NCI-H128 (cell line): ENCODE data around the gene ETV5.
"Not testable (repeated sequence)": the region's sequence is repeated elsewhere in the genome, so short reads cannot be mapped to it uniquely, and the experiment has no call there.

Source experiments
- DNase-seq: peaks from one replicate; lab custom pipeline; 2025; ENCODE audit not compliant: unreplicated experiment; lab: John Stamatoyannopoulos, UW

ETV5 gene

DNA sequence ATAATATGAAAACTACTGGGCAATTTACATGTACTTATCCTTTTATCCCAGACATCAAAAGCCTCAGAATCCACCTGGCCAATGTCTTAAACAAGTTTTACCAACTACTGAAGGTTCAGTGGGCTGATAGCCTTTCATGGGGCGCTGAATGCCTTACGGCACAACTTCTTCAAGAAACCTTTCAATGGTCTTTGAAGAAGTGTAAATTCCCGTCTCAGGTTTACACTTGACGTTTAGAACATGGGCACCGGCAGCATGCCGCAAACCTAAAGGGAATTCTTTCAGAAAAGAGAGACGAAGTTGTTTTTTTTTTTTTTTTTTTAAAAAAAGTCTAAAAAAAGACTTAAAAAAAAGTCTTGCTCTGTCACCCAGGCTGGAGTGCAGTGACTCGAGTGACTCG is 39.7 kb downstream of the ETV5 start:
- no peak for DNase-seq

DNA sequence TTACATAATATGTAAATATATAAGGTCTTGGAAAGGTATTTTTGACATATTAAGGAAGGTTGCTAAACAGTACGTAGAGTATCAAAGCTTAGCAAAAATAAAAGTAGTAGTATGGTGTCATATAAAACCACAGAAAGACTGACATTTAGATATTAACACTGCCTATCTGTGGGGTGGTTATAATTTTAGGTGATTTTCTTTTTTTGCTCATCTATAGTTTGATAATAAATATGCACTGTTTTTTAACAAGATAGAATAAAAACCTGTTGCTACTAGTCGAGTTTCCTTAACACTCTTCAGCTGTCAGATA is 40.7 kb downstream of the ETV5 start:
- no peak for DNase-seq

DNA sequence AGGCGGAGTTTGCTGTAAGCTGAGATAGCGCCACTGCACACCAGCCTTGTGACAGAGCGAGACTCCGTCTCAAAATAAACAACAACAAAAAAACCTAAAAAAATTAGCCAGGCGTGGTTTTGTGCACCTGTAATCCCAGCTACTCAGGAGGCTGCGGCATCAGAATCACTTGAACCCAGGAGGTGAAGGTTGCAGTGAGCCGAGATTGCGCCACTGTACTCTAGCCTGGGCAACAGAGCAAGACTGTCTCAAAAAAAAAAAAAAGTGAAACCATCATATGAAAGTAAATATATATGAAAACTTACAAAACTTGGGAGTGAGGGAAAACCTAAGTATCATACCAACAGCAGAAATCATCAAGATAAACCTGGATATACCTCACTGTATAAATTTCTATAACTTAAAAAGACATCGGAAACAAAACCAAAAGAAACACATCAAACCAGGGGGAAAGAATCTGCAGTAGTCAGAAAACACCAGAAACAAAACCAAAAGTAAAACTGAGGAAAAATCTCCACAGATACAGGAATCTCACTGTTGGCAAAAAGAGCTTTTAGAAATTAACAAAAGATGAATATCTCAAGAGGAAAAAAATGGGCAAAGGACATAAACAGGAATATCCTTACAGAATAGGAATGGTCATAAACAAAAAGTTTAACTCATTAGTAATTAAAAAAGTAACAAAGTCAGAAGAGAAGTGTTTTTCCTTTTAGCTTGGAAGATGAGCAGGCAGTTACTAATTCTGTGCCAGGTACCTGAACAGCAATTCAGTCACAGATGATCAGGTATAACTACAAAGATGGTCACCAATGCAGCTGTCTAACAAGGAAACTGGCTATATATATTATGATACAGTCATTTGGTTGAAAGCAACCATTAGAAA is 41.3 kb downstream of the ETV5 start:
- no peak for DNase-seq

- no peak for DNase-seq
Observed at GRCh38 chr3:186060222-186060621, 48.7 kb downstream of the ETV5 start.

GRCh38 chr3:186059192-186059591 is 49.7 kb downstream of the ETV5 start:
- DNase-seq: no peak

DNA sequence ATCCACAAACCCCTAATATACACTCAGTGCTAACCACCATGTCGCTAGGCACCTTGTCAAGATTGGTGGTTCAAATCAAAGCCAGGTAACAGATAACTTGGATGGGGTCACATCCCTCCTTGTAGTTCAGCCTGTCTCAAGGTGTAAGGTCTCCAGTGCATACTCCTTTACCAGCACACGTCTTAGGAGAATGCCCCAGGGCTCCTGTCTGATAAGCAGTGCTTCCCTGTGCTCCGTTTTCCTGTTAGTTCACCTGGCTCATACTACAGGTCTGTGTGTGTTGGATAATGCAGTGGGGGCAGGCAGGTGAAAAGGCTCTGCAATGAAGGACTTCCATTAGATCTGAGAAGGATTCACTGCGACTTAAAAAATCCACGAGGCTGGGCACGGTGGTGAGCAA is 50.7 kb downstream of the ETV5 start:
- no peak for DNase-seq

DNA sequence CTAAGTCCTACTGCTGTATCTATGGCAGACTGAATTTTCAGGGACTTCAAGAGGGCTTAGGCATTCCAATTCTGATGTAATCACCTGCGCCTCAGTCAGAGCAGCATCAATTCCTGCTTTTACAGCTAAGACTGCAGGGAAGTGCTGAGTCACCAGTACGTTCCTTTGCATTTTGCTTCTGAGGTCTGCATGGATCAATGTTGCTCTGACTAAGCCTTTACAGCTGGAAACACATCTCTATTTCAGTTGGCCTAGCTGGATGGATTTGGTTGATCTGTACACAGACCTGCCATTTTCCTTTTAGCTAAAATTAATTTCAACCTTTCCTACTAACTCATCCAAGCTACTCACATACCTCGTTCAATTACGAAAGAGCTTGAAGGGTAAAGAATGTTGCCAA is 51.3 kb downstream of the ETV5 start:
- no peak for DNase-seq

GRCh38 chr3:186054792-186055352 is 54.0 kb downstream of the ETV5 start:
- no peak for DNase-seq

DNA sequence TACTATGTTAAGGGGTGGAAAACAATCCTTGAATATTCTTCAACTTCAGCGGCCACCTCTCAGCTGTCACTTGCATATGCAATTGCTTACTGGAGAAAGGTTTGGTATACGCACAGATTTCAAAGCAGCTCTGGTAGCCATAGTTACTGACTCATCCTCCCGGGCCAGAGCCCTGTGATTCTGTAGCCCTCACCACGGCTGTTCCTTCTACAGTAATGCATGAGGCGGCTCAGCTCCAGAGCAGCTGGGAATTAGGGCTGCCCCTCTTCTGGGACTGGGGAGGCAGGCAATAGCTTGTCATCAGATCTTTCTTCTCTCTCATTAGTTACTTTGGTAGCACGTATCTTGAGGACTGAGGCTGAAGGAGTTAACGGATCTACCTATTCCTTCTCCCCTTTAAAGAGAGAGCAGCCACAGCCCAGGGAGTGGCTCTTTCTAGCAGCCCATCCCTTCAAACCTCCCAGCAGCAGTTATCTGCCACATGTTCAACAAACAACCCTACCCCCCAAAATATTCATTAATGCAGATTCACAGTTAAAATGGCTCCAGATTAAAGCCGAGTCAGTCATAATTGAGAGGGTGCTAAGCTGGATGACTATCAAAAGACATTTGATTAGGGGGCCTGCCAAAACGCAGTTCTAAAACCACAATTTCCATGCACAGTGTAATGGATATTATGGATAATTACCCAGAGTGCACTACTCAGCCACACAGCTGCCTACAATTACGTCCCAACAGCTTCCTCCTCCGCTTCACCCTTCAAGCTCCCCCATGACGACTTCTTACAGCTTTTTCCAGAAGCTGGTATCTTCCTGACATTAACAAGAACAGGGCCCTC is 54.7 kb downstream of the ETV5 start:
- no peak for DNase-seq

GRCh38 chr3:186052096-186052840 is 56.6 kb downstream of the ETV5 start:
- DNase-seq: no peak

DNA sequence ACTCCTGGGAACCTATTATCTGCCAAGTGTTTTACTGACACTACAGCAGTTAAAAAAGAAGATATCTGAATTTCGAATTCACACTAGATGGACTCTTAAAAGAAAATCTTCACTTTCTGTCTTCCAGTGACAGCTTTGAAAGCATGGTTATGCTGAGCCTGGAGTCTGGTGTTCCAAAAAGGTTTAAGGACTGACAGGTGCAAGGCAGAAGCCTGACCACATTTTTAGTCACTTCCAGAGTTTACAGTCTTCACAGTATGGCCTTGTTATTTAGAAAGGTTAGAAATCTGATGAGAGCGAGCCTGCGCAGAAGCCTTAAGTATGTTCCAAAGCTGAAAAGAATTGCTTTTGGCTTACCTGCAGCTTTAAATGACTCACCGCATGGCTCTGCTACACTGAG is 59.9 kb downstream of the ETV5 start:
- DNase-seq: no peak

GRCh38 chr3:186048119-186048518 is 60.8 kb downstream of the ETV5 start:
- DNase-seq: no peak

DNA sequence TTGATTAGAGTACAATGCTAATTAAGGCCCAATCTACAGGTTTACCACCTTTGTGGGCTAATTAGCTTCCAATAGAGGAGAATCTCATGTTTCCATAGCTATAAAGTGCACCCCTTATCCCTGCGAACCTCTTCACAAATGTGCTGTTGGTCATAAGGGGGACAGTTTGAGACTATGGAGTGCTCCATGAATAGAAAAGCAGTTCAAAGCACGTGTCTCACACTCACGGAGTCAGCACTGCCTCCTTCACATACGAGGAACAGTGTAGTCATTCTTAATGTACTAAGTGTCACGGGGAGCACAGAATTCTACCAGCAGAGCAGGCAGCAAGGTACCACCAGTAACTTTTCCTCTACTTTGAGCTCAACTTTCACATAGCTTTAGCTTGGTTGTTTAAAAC is 62.1 kb downstream of the ETV5 start:
- DNase-seq: no peak

- no peak for DNase-seq
Observed at GRCh38 chr3:186044968-186045367, 63.9 kb downstream of the ETV5 start.

DNA sequence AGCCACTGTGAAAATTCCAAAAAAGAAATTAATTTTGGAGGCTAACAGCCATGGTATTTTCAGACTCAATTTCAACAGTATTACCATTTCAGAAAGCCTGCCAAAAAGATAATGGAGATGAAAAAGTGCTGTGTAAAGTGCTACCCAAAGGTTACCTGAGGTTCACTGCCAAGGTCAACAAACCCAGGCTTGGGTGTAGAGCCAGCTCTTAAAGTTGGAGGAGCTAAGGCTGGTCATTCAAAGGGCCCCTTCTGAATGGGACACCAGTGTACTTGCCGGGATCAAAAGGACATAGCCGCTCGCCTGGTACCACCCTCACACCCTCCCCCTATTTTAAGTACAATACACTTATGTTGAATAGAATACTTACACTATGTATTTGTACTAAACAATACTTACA is 64.5 kb downstream of the ETV5 start:
- DNase-seq: no peak

DNA sequence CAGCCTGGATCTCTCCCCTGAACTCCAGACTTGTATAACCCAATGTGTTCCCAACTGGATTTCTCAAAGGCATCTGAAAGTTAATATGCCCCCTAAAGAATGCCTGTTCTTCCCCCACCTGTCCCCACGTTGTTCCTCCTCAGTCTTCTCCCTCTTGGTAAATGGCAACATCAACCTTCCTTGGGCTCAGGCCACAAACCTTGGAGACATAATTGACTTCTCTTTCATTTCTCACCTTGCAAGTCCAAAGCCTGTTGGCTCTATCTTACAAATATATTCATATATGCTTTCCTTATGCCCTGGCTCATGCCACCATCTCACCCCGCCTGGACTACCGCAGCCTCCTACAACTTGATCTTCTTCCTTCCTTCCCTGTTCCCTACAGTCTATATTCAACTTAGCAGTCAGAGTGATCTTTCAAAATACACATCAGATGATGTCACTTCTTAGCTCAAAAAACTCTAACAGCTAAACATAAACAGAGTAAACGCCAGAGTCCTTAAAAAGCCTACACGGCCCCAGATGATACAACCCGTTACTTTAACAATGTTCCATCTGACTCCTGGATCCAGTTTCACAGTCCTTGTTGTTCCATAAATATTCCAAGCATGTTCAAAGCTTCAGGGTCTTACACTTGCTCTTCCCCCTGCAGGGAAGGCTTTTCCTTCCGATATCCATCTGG is 66.2 kb downstream of the ETV5 start:
- no peak for DNase-seq

DNA sequence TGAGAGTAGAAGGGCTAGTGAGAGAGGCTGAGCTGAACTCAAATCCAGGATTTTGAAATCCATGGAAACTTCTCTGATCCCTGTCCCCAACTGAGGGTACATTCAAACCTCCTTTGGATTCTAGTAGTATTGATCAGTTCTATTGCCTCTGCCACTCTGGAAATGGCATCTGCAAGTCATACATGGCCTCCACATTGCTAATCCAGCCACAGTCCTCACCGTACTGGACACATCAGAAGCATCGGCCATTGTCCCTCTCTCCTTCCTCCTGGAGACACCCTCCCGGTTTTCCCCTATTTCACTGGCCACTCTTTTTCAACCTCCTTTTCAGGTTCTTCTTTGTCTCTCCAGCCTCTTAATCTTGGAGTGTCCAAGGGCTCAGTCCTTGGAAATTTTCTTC is 66.9 kb downstream of the ETV5 start:
- no peak for DNase-seq

DNA sequence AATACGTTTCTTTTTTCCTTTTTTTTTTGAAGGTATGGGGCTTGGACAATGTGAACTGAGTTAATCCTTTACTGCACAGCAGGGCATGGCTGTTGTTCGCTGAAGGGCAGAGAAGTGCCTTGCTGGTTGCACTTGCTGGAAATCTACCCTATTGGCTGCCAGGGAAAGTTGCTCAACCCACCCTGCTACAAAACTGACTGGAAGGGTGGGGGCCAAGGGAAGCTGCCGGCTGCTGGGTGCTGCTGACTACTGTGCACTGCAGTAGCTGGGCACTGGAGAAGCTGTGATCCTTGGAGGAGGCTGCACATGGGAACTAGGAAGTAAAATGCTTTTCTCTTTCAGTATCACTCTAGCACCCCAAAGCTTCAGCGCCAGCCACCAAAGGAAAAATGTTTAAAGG is 70.5 kb downstream of the ETV5 start:
- DNase-seq: no peak

GRCh38 chr3:186035277-186035676 is 73.6 kb downstream of the ETV5 start:
- DNase-seq: no peak

DNA sequence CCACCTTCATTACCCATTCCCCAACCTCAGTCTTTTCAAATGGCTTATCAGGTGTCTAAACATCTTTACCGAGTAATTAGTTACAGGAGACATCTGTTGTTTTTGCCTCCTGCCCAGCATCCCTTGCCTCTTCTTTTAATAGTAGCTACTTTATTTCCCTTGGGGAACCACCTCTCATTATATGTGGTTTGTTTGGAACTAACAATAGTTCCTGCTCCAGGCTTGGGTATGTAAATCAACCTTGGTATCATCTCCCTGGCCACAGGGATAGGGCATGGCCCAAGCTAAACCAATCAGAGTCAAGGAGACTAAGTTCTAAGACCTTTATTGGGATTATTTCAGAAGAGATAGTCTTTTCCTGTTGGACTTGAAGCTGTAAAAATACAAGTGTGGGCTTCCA is 76.6 kb downstream of the ETV5 start:
- DNase-seq: no peak

DNA sequence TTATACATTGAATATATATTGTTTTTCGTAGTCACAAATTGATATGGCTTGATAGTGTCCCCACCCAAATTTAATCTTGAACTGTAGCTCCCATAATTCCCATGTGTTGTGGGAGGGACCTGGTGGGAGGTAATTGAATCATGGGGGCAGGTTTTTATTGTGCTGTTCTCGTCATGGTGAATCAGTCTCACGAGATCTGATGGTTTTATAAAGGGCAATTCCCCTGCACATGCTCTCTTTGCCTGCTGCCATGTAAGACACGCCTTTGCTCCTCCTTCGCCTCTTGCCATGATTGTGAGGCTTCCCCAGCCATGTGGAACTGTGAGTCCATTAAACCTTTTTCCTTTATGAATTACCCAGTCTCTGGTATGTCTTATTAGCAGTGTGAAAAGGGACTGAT is 82.9 kb downstream of the ETV5 start:
- DNase-seq: not testable (repeated sequence)
